PC-3 (cell line): Measurements from ENCODE around the gene NAA11. TPM values are rescaled to one million over a fixed set of nuclear protein-coding genes. Genes with fewer than 3 reads are reported as not detected.

Experiments used
- ATAC-seq: fragments of 200-7000 bp; cut with Tn5 transposase; 2 replicates; pipeline ENCODE4 v1.9.1; 2020; ENCODE audit warnings: mild to moderate bottlenecking, moderate library complexity
- BruUV-seq: library from RNA; stranded (reverse); fragments of 400-500 nt; replicated peaks from 2 replicates; lab custom pipeline; 2021; lab: Mats Ljungman, UMichigan
- CTCF ChIA-PET: fragments of 300-600 bp; sonication (Branson Sonifier 250); formaldehyde crosslinking; loops from one replicate; lab custom pipeline; 2022; ENCODE audit warnings: antibody characterized with exemption; lab: Charles Lee
- POLR2A ChIA-PET: fragments of 300-600 bp; sonication (Branson Sonifier 250); formaldehyde crosslinking; loops from one replicate; lab custom pipeline; 2022; ENCODE audit warnings: antibody characterized with exemption; ENCODE audit not compliant: unreplicated experiment; lab: Charles Lee
- DNase-seq: peaks from one replicate; pipeline ENCODE4 v3.0.0-alpha.2; 2015
- H2AFZ ChIP-seq: fragments of 300-600 bp; sonication (generic); 2 replicates; pipeline ENCODE4 v1.6.0; 2016; ENCODE audit warnings: antibody characterized with exemption, low read length
- H3F3A ChIP-seq: fragments of 300-600 bp; sonication (generic); one replicate; pipeline ENCODE4 v1.6.0; 2017; ENCODE audit warnings: antibody characterized with exemption, low read length, control low read depth, mild to moderate bottlenecking; ENCODE audit not compliant: unreplicated experiment
- H3K27ac ChIP-seq: fragments of 300-600 bp; sonication (generic); 2 replicates; pipeline ENCODE4 v1.5.1; 2016; ENCODE audit warnings: mild to moderate bottlenecking, low read length
- H3K27me3 ChIP-seq: fragments of 300-600 bp; sonication (generic); 2 replicates; pipeline ENCODE4 v1.6.1; 2016; ENCODE audit warnings: low read length, mixed read lengths
- H3K36me3 ChIP-seq: fragments of 300-600 bp; sonication (generic); 2 replicates; pipeline ENCODE4 v1.6.1; 2016; ENCODE audit warnings: low read depth, mixed run types, low read length, mixed read lengths
- H3K4me1 ChIP-seq: fragments of 300-600 bp; sonication (generic); 2 replicates; pipeline ENCODE4 v1.5.1; 2016; ENCODE audit warnings: low read length; ENCODE audit not compliant: insufficient read depth
- H3K4me2 ChIP-seq: fragments of 300-600 bp; sonication (generic); 2 replicates; pipeline ENCODE4 v1.6.0; 2016; ENCODE audit warnings: low read length
- H3K4me3 ChIP-seq: fragments of 300-600 bp; sonication (generic); 2 replicates; pipeline ENCODE4 v1.5.1; 2016; ENCODE audit warnings: mild to moderate bottlenecking, low read length, mixed read lengths
- H3K79me2 ChIP-seq: fragments of 300-600 bp; sonication (generic); 2 replicates; pipeline ENCODE4 v1.6.1; 2017; ENCODE audit warnings: low read length, mixed read lengths
- H3K9ac ChIP-seq: fragments of 300-600 bp; sonication (generic); 2 replicates; pipeline ENCODE4 v1.6.0; 2016; ENCODE audit warnings: mild to moderate bottlenecking, low read length
- H3K9me2 ChIP-seq: fragments of 300-600 bp; sonication (generic); replicated peaks from 2 replicates; pipeline ENCODE4 v1.6.1; 2016; ENCODE audit warnings: mixed run types, low read length, mixed read lengths
- H3K9me3 ChIP-seq: fragments of 300-600 bp; sonication (generic); 2 replicates; pipeline ENCODE4 v1.6.1; 2016; ENCODE audit warnings: low read length, mixed read lengths
- H4K20me1 ChIP-seq: fragments of 300-600 bp; sonication (generic); 2 replicates; pipeline ENCODE4 v1.6.1; 2016; ENCODE audit warnings: low read length, mixed read lengths
- EZH2 ChIP-seq: fragments of 300-600 bp; sonication (generic); IDR thresholded peaks from one replicate; pipeline ENCODE4 v1.6.1; 2017; ENCODE audit warnings: antibody characterized with exemption, mild to moderate bottlenecking, low read length; ENCODE audit not compliant: unreplicated experiment
- EZH2phosphoT487 ChIP-seq: fragments of 300-600 bp; sonication (generic); IDR thresholded peaks from 2 replicates; pipeline ENCODE4 v1.6.1; 2018; ENCODE audit warnings: mild to moderate bottlenecking, antibody characterized with exemption, low read length, borderline replicate concordance
- intact Hi-C: fragments of 100-400 bp; cut with micrococcal nuclease; formaldehyde crosslinking; loops from 2 replicates; pipeline ENCODE4 v1.9.0; 2023
- total RNA-seq: library from RNA; depleted of rRNA; stranded (reverse); fragments of >200 nt; gene quantifications from 2 replicates; pipeline ENCODE4 v1.2.3, GENCODE V29; 2014
- TF ChIP-seq, protein P1 (sequence below): fragments of 300-600 bp; sonication (generic); conservative IDR thresholded peaks from 2 replicates; pipeline ENCODE4 v1.5.1; 2017; ENCODE audit warnings: antibody characterized with exemption, low read depth, mild to moderate bottlenecking, low read length

Gene NAA11
- total RNA-seq, 1 experiment from 2014 or later = not detected

DNA sequence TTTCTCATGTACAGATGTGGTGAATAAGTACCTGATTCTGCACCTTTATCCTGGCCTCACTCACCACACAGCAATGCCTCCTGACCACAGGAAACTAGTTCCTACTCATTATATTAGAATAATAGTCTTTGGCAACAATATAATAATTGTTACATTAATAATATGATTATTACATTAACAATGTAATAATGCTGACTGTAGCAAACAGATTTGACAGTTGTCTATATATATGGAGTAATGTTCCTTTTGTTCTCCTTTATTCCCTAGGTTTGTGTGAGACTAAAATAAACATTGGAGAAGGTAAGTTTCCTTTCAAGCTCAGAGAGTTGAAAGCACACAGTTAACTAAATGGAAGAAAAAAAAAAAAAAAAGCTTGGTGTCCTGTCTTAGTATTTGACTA lies 40.6 kb upstream of the NAA11 start:
- Histone ChIP-seq H3K36me3 (no peaks in the 10 kb centered on the region), H3K9ac (no peak overlapping the region), H3K9me2 (no peaks in the 10 kb centered on the region), H3K27me3 (no peaks in the 10 kb centered on the region; the same call in 1 of the 2 replicates), H3K4me2 (no peak overlapping the region), H2AFZ (no peak overlapping the region), H3K9me3 (no peaks in the 10 kb centered on the region), H4K20me1 (no peaks in the 10 kb centered on the region), H3K27ac (no peak overlapping the region), H3F3A (no peaks in the 10 kb centered on the region), H3K4me1 (no peaks in the 10 kb centered on the region), H3K79me2 (no peaks in the 10 kb centered on the region), H3K4me3 (no peak overlapping the region)
- no TSS peak for BruUV-seq
- intact Hi-C loops = no loop called here
- TF ChIP-seq EZH2phosphoT487 = no peak
- no peak for TF ChIP-seq EZH2
- TF ChIP-seq, protein P1, sequence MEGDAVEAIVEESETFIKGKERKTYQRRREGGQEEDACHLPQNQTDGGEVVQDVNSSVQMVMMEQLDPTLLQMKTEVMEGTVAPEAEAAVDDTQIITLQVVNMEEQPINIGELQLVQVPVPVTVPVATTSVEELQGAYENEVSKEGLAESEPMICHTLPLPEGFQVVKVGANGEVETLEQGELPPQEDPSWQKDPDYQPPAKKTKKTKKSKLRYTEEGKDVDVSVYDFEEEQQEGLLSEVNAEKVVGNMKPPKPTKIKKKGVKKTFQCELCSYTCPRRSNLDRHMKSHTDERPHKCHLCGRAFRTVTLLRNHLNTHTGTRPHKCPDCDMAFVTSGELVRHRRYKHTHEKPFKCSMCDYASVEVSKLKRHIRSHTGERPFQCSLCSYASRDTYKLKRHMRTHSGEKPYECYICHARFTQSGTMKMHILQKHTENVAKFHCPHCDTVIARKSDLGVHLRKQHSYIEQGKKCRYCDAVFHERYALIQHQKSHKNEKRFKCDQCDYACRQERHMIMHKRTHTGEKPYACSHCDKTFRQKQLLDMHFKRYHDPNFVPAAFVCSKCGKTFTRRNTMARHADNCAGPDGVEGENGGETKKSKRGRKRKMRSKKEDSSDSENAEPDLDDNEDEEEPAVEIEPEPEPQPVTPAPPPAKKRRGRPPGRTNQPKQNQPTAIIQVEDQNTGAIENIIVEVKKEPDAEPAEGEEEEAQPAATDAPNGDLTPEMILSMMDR = no peak
- POLR2A ChIA-PET = no interaction called here
- CTCF ChIA-PET = no interaction called here
- DNase-seq (no peak), ATAC-seq (no peak)

DNA sequence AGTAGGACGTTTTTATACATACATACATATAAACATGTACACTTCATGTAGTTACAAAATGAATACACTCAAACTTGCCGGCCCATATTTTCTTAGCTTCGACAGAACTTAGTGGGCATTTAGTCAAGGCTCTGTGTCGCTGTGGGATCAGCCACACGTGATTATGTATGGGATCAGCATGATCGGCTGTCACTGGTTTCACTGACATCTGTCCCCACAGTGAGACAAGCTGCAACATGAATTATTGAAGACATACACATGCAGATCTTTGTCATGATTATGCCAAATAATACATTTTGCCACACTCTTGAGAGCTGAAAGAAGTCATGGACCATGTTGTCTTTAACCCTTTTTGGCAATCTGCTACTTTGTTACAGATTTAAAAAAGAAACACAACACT lies 38.2 kb upstream of the NAA11 start:
- no peaks in the 10 kb centered on the region for H3K79me2 ChIP-seq
- ATAC-seq (no peak), DNase-seq (no peak)
- H3K9me2 ChIP-seq = no peaks in the 10 kb centered on the region
- H2AFZ ChIP-seq = no peak overlapping the region
- ChIA-PET CTCF (no interaction called here), POLR2A (no interaction called here)
- H3K9ac ChIP-seq = no peak overlapping the region
- intact Hi-C loops = no loop called here
- no peak overlapping the region for H3K4me2 ChIP-seq
- no TSS peak for BruUV-seq
- TF ChIP-seq EZH2 (no peak), EZH2phosphoT487 (no peak)
- TF ChIP-seq, protein P1 = no peak
- H3K27me3 ChIP-seq = no peaks in the 10 kb centered on the region; the same call in 1 of the 2 replicates
- H3F3A ChIP-seq = no peaks in the 10 kb centered on the region
- no peak overlapping the region for H3K4me3 ChIP-seq
- no peak overlapping the region for H3K27ac ChIP-seq
- no peaks in the 10 kb centered on the region for H3K4me1 ChIP-seq
- no peaks in the 10 kb centered on the region for H3K36me3 ChIP-seq
- no peaks in the 10 kb centered on the region for H4K20me1 ChIP-seq
- no peaks in the 10 kb centered on the region for H3K9me3 ChIP-seq

DNA sequence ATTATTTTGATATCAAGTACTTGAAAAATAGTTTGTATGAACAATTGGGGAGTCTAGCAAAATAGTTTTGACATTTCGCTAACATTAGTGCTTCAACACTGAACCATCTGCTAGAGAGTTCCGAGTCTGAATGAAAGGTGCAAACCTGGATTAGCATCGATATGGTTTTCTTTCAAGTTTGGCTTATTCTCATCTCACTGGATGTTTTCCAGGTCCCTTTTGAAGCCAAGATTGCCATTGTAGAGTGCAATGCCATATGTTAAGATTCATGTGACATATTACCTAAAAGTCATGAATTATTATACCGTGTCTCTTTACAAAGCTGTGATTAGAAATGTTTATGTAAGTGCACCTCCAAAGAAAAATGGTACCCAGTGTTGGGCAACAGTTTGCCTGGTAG lies 36.8 kb upstream of the NAA11 start:
- Histone ChIP-seq H2AFZ (no peak overlapping the region), H3K9me2 (no peaks in the 10 kb centered on the region), H3K4me2 (no peak overlapping the region), H3K79me2 (no peaks in the 10 kb centered on the region), H3K9me3 (no peaks in the 10 kb centered on the region), H3K27ac (no peak overlapping the region), H3F3A (no peaks in the 10 kb centered on the region), H3K9ac (no peak overlapping the region), H3K4me3 (no peak overlapping the region), H4K20me1 (no peaks in the 10 kb centered on the region), H3K4me1 (no peaks in the 10 kb centered on the region), H3K27me3 (no peaks in the 10 kb centered on the region), H3K36me3 (no peaks in the 10 kb centered on the region)
- ATAC-seq = no peak
- ChIA-PET POLR2A (no interaction called here), CTCF (no interaction called here)
- no peak for TF ChIP-seq EZH2phosphoT487
- TF ChIP-seq, protein P1 = no peak
- no peak for TF ChIP-seq EZH2
- no peak for DNase-seq
- no TSS peak for BruUV-seq
- intact Hi-C loops = no loop called here
